Endodermal cell (in vitro differentiated cells): ENCODE measurements around the gene CHRNB1. TPM values are rescaled to one million over a fixed set of nuclear protein-coding genes. Genes with fewer than 3 reads are reported as not detected.
A peak's percentile ranks its signal among the peaks of the same experiment; 100 is the strongest.

ENCODE experiments used
- DNase-seq: peaks from one replicate; pipeline ENCODE4 v3.0.0-alpha.2; 2017
- H3K27ac ChIP-seq: 2 replicates; pipeline ENCODE4 v1.5.1; 2013; ENCODE audit warnings: mild to moderate bottlenecking, low read depth, low read length, moderate library complexity
- H3K27me3 ChIP-seq: 2 replicates; pipeline ENCODE4 v1.6.1; 2013; ENCODE audit warnings: mild to moderate bottlenecking, low read length, moderate library complexity; ENCODE audit not compliant: insufficient read depth, control insufficient read depth, poor library complexity, severe bottlenecking
- H3K36me3 ChIP-seq: 2 replicates; pipeline ENCODE4 v1.7.0; 2013; ENCODE audit warnings: mild to moderate bottlenecking, low read length, moderate library complexity; ENCODE audit not compliant: control insufficient read depth, insufficient read depth
- H3K4me1 ChIP-seq: one replicate; pipeline ENCODE4 v1.7.0; 2013; ENCODE audit warnings: low read length; ENCODE audit not compliant: control insufficient read depth, insufficient read depth
- H3K4me3 ChIP-seq: 2 replicates; pipeline ENCODE4 v1.5.1; 2013; ENCODE audit warnings: mild to moderate bottlenecking, low read length, moderate library complexity
- H3K9ac ChIP-seq: 2 replicates; pipeline ENCODE4 v1.6.1; 2013; ENCODE audit warnings: mild to moderate bottlenecking, low read length, moderate library complexity; ENCODE audit not compliant: poor library complexity, severe bottlenecking; ENCODE audit errors: extremely low read depth
- H3K9me3 ChIP-seq: 2 replicates; pipeline ENCODE4 v1.6.1; 2013; ENCODE audit warnings: mild to moderate bottlenecking, low read length, moderate library complexity; ENCODE audit not compliant: control insufficient read depth
- H3K27ac Mint-ChIP-seq: 2 replicates; pipeline ENCODE4 v1.8.0; 2020; ENCODE audit warnings: mixed read lengths
- H3K27me3 Mint-ChIP-seq: 2 replicates; pipeline ENCODE4 v1.8.0; 2021; ENCODE audit warnings: mild to moderate bottlenecking, mixed read lengths; ENCODE audit not compliant: insufficient read depth
- H3K36me3 Mint-ChIP-seq: 2 replicates; pipeline ENCODE4 v1.8.0; 2020; ENCODE audit warnings: low read depth, mixed read lengths
- H3K4me1 Mint-ChIP-seq: 2 replicates; pipeline ENCODE4 v1.8.0; 2020; ENCODE audit warnings: mixed read lengths
- H3K4me3 Mint-ChIP-seq: 2 replicates; pipeline ENCODE4 v1.8.0; 2020; ENCODE audit warnings: mild to moderate bottlenecking, moderate library complexity, mixed read lengths
- H3K9me3 Mint-ChIP-seq: 2 replicates; pipeline ENCODE4 v1.8.0; 2020; ENCODE audit warnings: mild to moderate bottlenecking, mixed read lengths
- WGBS, 2 experiments: methylation state at CpG; one replicate each; pipeline versions ENCODE4 v1.1.5 to v1.1.7; 2013; ENCODE audit warnings: missing lambda C conversion rate in 2 of 2, mixed read lengths in 1 of 2; ENCODE audit not compliant: insufficient coverage in 1 of 2, insufficient read length in 1 of 2; 5-methylcytosine and 5-hydroxymethylcytosine counted together
- total RNA-seq, 2 donors: library from RNA; stranded (reverse); fragmentation: NEBNext Ultra II Directional in 1 of 2; extraction: Animal tissue kit (Norgen Biotek cat#: 25700) in 1 of 2; gene quantifications; 2 replicates in 1 of 2; 3 replicates in 1 of 2; pipeline ENCODE4 v1.2.1, GENCODE V29; 2021
- TF ChIP-seq, protein P1 (sequence below): fragments of 200-600 bp; sonication (generic); conservative IDR thresholded peaks from 2 replicates; pipeline ENCODE4 v1.5.0; 2021; ENCODE audit warnings: antibody characterized with exemption, mild to moderate bottlenecking

The CHRNB1 gene
- total RNA-seq, 2 donors from 2014 or later, result 8.7 to 11.6 TPM

DNA sequence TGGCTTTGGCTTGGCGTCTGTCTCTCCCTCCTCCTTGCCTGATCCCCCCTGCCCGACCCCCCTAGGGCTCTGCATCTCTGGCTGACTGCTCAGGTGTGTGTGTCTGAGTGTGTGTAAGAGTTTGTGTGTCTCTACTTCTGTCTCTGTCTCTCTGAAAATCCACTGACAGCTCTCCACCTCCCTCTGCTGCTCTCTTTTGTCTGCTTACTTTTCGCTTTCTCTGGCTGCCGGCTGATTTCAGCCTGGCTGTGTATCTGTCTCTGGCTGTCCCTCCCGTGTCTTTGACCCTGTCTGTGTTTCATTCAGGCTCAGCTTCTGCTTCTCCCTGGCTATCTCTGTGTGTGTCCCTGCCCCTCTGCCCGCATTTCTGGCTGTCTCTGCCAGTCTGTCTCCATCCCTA is 28.5 kb upstream of the CHRNB1 start:
- H3K27me3 Mint-ChIP-seq, result no peaks in the 10 kb centered on the region
- DNase-seq, result no peak
- H3K9me3 ChIP-seq, result no peaks in the 10 kb centered on the region
- no peak overlapping the region for H3K27ac Mint-ChIP-seq
- H3K4me1 ChIP-seq, result no peaks in the 10 kb centered on the region
- no peak overlapping the region for H3K9ac ChIP-seq
- no peak overlapping the region for H3K4me3 Mint-ChIP-seq
- H3K4me1 Mint-ChIP-seq, result no peaks in the 10 kb centered on the region
- H3K27ac ChIP-seq, result no peak overlapping the region
- no peaks in the 10 kb centered on the region for H3K27me3 ChIP-seq
- TF ChIP-seq, protein P1, sequence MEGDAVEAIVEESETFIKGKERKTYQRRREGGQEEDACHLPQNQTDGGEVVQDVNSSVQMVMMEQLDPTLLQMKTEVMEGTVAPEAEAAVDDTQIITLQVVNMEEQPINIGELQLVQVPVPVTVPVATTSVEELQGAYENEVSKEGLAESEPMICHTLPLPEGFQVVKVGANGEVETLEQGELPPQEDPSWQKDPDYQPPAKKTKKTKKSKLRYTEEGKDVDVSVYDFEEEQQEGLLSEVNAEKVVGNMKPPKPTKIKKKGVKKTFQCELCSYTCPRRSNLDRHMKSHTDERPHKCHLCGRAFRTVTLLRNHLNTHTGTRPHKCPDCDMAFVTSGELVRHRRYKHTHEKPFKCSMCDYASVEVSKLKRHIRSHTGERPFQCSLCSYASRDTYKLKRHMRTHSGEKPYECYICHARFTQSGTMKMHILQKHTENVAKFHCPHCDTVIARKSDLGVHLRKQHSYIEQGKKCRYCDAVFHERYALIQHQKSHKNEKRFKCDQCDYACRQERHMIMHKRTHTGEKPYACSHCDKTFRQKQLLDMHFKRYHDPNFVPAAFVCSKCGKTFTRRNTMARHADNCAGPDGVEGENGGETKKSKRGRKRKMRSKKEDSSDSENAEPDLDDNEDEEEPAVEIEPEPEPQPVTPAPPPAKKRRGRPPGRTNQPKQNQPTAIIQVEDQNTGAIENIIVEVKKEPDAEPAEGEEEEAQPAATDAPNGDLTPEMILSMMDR, result no peak
- peaks cover 22% of the 10 kb centered on the region for H3K36me3 Mint-ChIP-seq
- H3K36me3 ChIP-seq, result peaks cover 20% of the 10 kb centered on the region
- H3K9me3 Mint-ChIP-seq, result no peaks in the 10 kb centered on the region
- 88 to 90% methylated on average over 4 to 5 of the region's 6 CpGs for WGBS, 2 experiments
- no peak overlapping the region for H3K4me3 ChIP-seq

DNA sequence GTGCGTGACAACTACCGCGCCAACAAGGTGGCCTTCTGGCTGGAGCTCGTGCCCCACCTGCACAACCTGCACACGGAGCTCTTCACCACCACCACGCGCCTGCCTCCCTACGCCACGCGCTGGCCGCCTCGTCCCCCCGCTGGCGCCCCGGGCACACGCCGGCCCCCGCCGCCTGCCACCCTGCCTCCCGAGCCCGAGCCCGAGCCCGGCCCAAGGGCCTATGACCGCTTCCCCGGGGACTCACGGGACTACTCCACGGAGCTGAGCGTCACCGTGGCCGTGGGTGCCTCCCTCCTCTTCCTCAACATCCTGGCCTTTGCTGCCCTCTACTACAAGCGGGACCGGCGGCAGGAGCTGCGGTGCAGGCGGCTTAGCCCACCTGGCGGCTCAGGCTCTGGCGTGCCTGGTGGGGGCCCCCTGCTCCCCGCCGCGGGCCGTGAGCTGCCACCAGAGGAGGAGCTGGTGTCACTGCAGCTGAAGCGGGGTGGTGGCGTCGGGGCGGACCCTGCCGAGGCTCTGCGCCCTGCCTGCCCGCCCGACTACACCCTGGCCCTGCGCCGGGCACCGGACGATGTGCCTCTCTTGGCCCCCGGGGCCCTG is 27.7 kb upstream of the CHRNB1 start:
- 93 to 98% methylated on average over 18 to 54 of the region's 54 CpGs for WGBS, 2 experiments
- no peak for DNase-seq
- H3K27ac Mint-ChIP-seq, result no peak overlapping the region
- Histone ChIP-seq H3K27ac (no peak overlapping the region), H3K27me3 (no peaks in the 10 kb centered on the region), H3K9me3 (no peaks in the 10 kb centered on the region), H3K9ac (no peak overlapping the region), H3K36me3 (peaks cover 20% of the 10 kb centered on the region), H3K4me3 (no peak overlapping the region), H3K4me1 (no peaks in the 10 kb centered on the region)
- no peaks in the 10 kb centered on the region for H3K4me1 Mint-ChIP-seq
- peaks cover 20% of the 10 kb centered on the region for H3K36me3 Mint-ChIP-seq
- TF ChIP-seq, protein P1, result no peak
- H3K27me3 Mint-ChIP-seq, result no peaks in the 10 kb centered on the region
- H3K9me3 Mint-ChIP-seq, result no peaks in the 10 kb centered on the region
- no peak overlapping the region for H3K4me3 Mint-ChIP-seq

DNA sequence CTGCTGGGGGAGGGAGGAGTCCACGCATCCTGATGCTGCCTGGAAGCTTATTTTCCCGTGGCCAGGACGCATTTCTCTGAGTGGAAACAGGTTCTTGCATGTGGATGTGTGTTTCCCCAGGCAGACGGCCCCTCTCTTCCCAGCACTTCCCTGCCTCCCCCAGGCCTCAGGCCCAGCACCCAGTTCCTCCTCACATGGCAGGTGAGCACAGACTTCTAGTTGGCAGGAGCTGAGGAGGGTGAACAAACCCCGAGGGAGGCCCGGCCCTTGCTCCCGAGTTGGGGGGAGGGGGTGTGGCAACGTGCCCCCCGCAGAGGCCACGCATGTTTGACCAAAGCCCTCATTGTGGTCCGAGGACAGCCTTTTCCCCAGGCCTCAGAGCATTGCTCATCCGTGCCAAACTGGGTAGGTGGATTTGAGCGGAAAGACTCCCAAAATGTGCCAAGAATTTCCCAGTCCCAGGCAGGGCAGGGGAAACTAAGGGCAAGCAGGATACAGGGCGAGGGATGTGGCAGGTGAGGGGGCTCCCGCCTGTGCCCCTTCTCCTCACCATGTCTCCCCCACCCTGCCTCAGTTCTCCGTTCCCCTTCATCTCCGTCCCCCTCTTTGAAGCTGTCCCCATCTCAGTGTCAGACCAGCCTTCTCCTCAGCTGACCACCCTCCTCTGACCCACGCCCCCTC is 26.2 kb upstream of the CHRNB1 start:
- 70 to 82% methylated on average over 10 to 18 of the region's 18 CpGs for WGBS, 2 experiments
- H3K9me3 ChIP-seq, result no peaks in the 10 kb centered on the region
- Mint-ChIP-seq H3K36me3 (peaks cover 19% of the 10 kb centered on the region), H3K27ac (no peak overlapping the region), H3K27me3 (no peaks in the 10 kb centered on the region), H3K9me3 (no peaks in the 10 kb centered on the region), H3K4me1 (no peaks in the 10 kb centered on the region), H3K4me3 (no peak overlapping the region)
- H3K36me3 ChIP-seq, result peaks cover 20% of the 10 kb centered on the region
- DNase-seq, result no peak
- TF ChIP-seq, protein P1, result no peak
- no peak overlapping the region for H3K9ac ChIP-seq
- H3K27ac ChIP-seq, result peak overlapping the region; percentile 24
- no peaks in the 10 kb centered on the region for H3K27me3 ChIP-seq
- no peaks in the 10 kb centered on the region for H3K4me1 ChIP-seq
- H3K4me3 ChIP-seq, result no peak overlapping the region
